ENCODE measurements around the gene RAP1A.

- TF ChIP-seq CTCF (conservative IDR thresholded peaks at IDR 0.05) (no peak), EZH2 (IDR thresholded peaks at IDR 0.05; ENCODE audit: low read depth) (no peak)
These were observed 41.8 kb upstream of the RAP1A start for GRCh38 chr1:111577814-111578213.

All from PC-9 (cell line).